IMR-90 (cell line): ENCODE data around the gene LRG1. TPM values are rescaled to one million over a fixed set of nuclear protein-coding genes. Genes with fewer than 3 reads are reported as not detected.

Experiments
- ATAC-seq: fragments of 200-7000 bp; cut with Tn5 transposase; 2 replicates; pipeline ENCODE4 v1.9.1; 2020; ENCODE audit warnings: low read depth, mild to moderate bottlenecking, moderate library complexity
- BruUV-seq: library from RNA; stranded (reverse); fragments of 400-500 nt; replicated peaks from 2 replicates; lab custom pipeline; 2021; lab: Mats Ljungman, UMichigan
- CTCF ChIA-PET: fragments of 300-600 bp; formaldehyde crosslinking; extraction: SDS; loops from one replicate; lab custom pipeline; 2021; ENCODE audit warnings: antibody characterized with exemption; lab: Yijun Ruan, JAX
- POLR2A ChIA-PET: fragments of 300-600 bp; sonication (Branson Sonifier 250); formaldehyde crosslinking; loops from one replicate; lab custom pipeline; 2022; ENCODE audit warnings: antibody characterized with exemption; ENCODE audit not compliant: unreplicated experiment; lab: Charles Lee
- DNase-seq: peaks from one replicate; pipeline ENCODE4 v3.0.0; 2013
- H2AFZ ChIP-seq: replicated peaks from 2 replicates; pipeline ENCODE3; 2013; ENCODE audit warnings: low read length, mild to moderate bottlenecking; ENCODE audit not compliant: poor library complexity
- H2AK5ac ChIP-seq: 2 replicates; pipeline ENCODE4 v1.6.1; 2013; ENCODE audit warnings: low read depth, low read length, inconsistent platforms
- H2AK9ac ChIP-seq: replicated peaks from 2 replicates; pipeline ENCODE3; 2013; ENCODE audit warnings: mild to moderate bottlenecking, low read depth, low read length, moderate library complexity; ENCODE audit not compliant: poor library complexity
- H2BK120ac ChIP-seq: 2 replicates; pipeline ENCODE4 v1.6.1; 2013; ENCODE audit warnings: low read depth, low read length, inconsistent platforms
- H2BK15ac ChIP-seq: 3 replicates; pipeline ENCODE4 v1.6.1; 2013; ENCODE audit warnings: low read depth, low read length, inconsistent platforms
- H2BK20ac ChIP-seq: 2 replicates; pipeline ENCODE4 v1.6.1; 2013; ENCODE audit warnings: low read depth, mild to moderate bottlenecking, inconsistent platforms, low read length, moderate library complexity
- H2BK5ac ChIP-seq: 2 replicates; pipeline ENCODE4 v1.6.1; 2013; ENCODE audit warnings: mild to moderate bottlenecking, low read depth, low read length, inconsistent platforms; ENCODE audit not compliant: poor library complexity, severe bottlenecking
- H3K14ac ChIP-seq: replicated peaks from 2 replicates; pipeline ENCODE4 v1.6.1; 2013; ENCODE audit warnings: low read depth, low read length, inconsistent platforms
- H3K18ac ChIP-seq: 2 replicates; pipeline ENCODE4 v1.6.1; 2013; ENCODE audit warnings: low read depth, low read length, control low read depth
- H3K23ac ChIP-seq: 2 replicates; pipeline ENCODE4 v1.6.1; 2013; ENCODE audit warnings: low read depth, low read length, inconsistent platforms
- H3K27ac ChIP-seq: 2 replicates; pipeline ENCODE4 v1.5.1; 2013; ENCODE audit warnings: mild to moderate bottlenecking, control low read depth, low read length; ENCODE audit not compliant: insufficient read depth
- H3K27me3 ChIP-seq: 2 replicates; pipeline ENCODE4 v1.6.1; 2013; ENCODE audit warnings: low read length; ENCODE audit not compliant: control insufficient read depth, insufficient read depth
- H3K36me3 ChIP-seq: 2 replicates; pipeline ENCODE4 v1.6.1; 2013; ENCODE audit warnings: low read length, mixed read lengths; ENCODE audit not compliant: control insufficient read depth, insufficient read depth
- H3K4ac ChIP-seq: 2 replicates; pipeline ENCODE4 v1.6.1; 2013; ENCODE audit warnings: low read depth, low read length, inconsistent platforms
- H3K4me1 ChIP-seq: 2 replicates; pipeline ENCODE4 v1.6.1; 2013; ENCODE audit warnings: low read length, mixed read lengths; ENCODE audit not compliant: control insufficient read depth, insufficient read depth
- H3K4me2 ChIP-seq: 2 replicates; pipeline ENCODE4 v1.6.1; 2013; ENCODE audit warnings: low read depth, mild to moderate bottlenecking, control low read depth, low read length, moderate library complexity
- H3K4me3 ChIP-seq: 2 replicates; pipeline ENCODE4 v1.5.1; 2013; ENCODE audit warnings: low read depth, mild to moderate bottlenecking, control low read depth, low read length, moderate library complexity; ENCODE audit not compliant: insufficient read depth
- H3K56ac ChIP-seq: 2 replicates; pipeline ENCODE4 v1.6.1; 2013; ENCODE audit warnings: low read length, inconsistent platforms; ENCODE audit not compliant: insufficient read depth; ENCODE audit errors: extremely low read depth
- H3K79me1 ChIP-seq, 2 experiments: 2 replicates each; pipeline ENCODE4 v1.6.1; 2013; ENCODE audit warnings: low read length in 2 of 2, inconsistent platforms in 1 of 2, low read depth in 1 of 2
- H3K9ac ChIP-seq: 2 replicates; pipeline ENCODE4 v1.6.1; 2013; ENCODE audit warnings: low read depth, low read length, control low read depth
- H3K9me1 ChIP-seq: 2 replicates; pipeline ENCODE4 v1.6.1; 2013; ENCODE audit warnings: low read length, inconsistent platforms; ENCODE audit not compliant: insufficient read depth
- H3K9me3 ChIP-seq: 2 replicates; pipeline ENCODE4 v1.6.1; 2013; ENCODE audit warnings: low read length; ENCODE audit not compliant: control insufficient read depth, insufficient read depth
- H4K20me1 ChIP-seq: 2 replicates; pipeline ENCODE4 v1.6.1; 2013; ENCODE audit warnings: low read length, inconsistent platforms; ENCODE audit not compliant: insufficient read depth
- H4K5ac ChIP-seq: 2 replicates; pipeline ENCODE4 v1.6.1; 2013; ENCODE audit warnings: mild to moderate bottlenecking, low read depth, low read length, control low read depth
- H4K8ac ChIP-seq, 2 experiments: 2 replicates each; pipeline ENCODE4 v1.6.1; 2013; ENCODE audit warnings: low read depth in 2 of 2, low read length in 2 of 2, control low read depth in 1 of 2, inconsistent platforms in 1 of 2
- H4K91ac ChIP-seq: 2 replicates; pipeline ENCODE4 v1.6.1; 2013; ENCODE audit warnings: low read depth, low read length, inconsistent platforms; ENCODE audit not compliant: insufficient read depth
- BHLHE40 ChIP-seq: fragments of 150-350 bp; IDR thresholded peaks from 2 replicates; pipeline ENCODE4 v1.6.1; 2016; ENCODE audit warnings: mild to moderate bottlenecking, low read depth, low read length
- CEBPB ChIP-seq: IDR thresholded peaks from 2 replicates; pipeline ENCODE4 v1.6.1; 2012; ENCODE audit warnings: low read depth, low read length, improper control_type of control experiment
- CHD1 ChIP-seq: IDR thresholded peaks from 2 replicates; pipeline ENCODE4 v1.6.1; 2012; ENCODE audit warnings: low read depth, low read length, improper control_type of control experiment
- MAFK ChIP-seq: IDR thresholded peaks from 2 replicates; pipeline ENCODE4 v1.6.1; 2012; ENCODE audit warnings: low read depth, low read length, improper control_type of control experiment
- MAZ ChIP-seq: IDR thresholded peaks from 2 replicates; pipeline ENCODE4 v1.6.1; 2012; ENCODE audit warnings: low read depth, mild to moderate bottlenecking, low read length, improper control_type of control experiment, moderate library complexity, borderline replicate concordance
- MXI1 ChIP-seq: IDR thresholded peaks from 2 replicates; pipeline ENCODE4 v1.6.1; 2012; ENCODE audit warnings: low read depth, mild to moderate bottlenecking, low read length, moderate library complexity, borderline replicate concordance
- NFE2L2 ChIP-seq: fragments of 150-350 bp; IDR thresholded peaks from 2 replicates; pipeline ENCODE4 v1.6.1; 2016; ENCODE audit warnings: low read depth, mild to moderate bottlenecking, low read length
- POLR2A ChIP-seq: IDR thresholded peaks from 2 replicates; pipeline ENCODE4 v1.6.1; 2012; ENCODE audit warnings: mild to moderate bottlenecking, low read depth, low read length
- RAD21 ChIP-seq: IDR thresholded peaks from 2 replicates; pipeline ENCODE4 v1.6.1; 2012; ENCODE audit warnings: low read length, improper control_type of control experiment
- RCOR1 ChIP-seq: IDR thresholded peaks from 2 replicates; pipeline ENCODE4 v1.6.1; 2012; ENCODE audit warnings: mild to moderate bottlenecking, low read length, improper control_type of control experiment; ENCODE audit not compliant: insufficient replicate concordance
- RFX5 ChIP-seq: IDR thresholded peaks from 2 replicates; pipeline ENCODE4 v1.8.0; 2012; ENCODE audit warnings: low read depth, mild to moderate bottlenecking, low read length, moderate library complexity
- SMC3 ChIP-seq: fragments of 150-350 bp; IDR thresholded peaks from 2 replicates; pipeline ENCODE4 v1.6.1; 2016; ENCODE audit warnings: low read depth, mild to moderate bottlenecking, antibody characterized with exemption, low read length, moderate library complexity
- USF2 ChIP-seq: fragments of 150-350 bp; IDR thresholded peaks from 2 replicates; pipeline ENCODE4 v1.6.1; 2017; ENCODE audit warnings: mild to moderate bottlenecking, antibody characterized with exemption, low read length, low read depth
- WGBS, 2 experiments: methylation state at CpG; one replicate each; pipeline versions ENCODE4 v1.1.5 to v1.1.7; 2013; ENCODE audit warnings: missing lambda C conversion rate in 2 of 2; ENCODE audit not compliant: insufficient read length in 1 of 2; ENCODE audit errors: extremely low coverage in 2 of 2; 5-methylcytosine and 5-hydroxymethylcytosine counted together
- dilution Hi-C: fragments of 300-500 bp; cut with HindIII; formaldehyde crosslinking; loops from one replicate; pipeline ENCODE4 v1.14.3; 2018; ENCODE audit warnings: low sequenced_read_pairs; ENCODE audit not compliant: unreplicated experiment
- in situ Hi-C: fragments of 300-500 bp; cut with MboI; formaldehyde crosslinking; loops from 3 replicates; pipeline ENCODE4 v1.14.3; 2019; ENCODE audit warnings: low sequenced_read_pairs, inconsistent platforms, mixed read lengths
- intact Hi-C: fragments of 100-400 bp; cut with micrococcal nuclease; formaldehyde crosslinking; loops from 2 replicates; pipeline ENCODE4 v1.10.0; 2022
- polyA plus RNA-seq, 3 experiments: library from polyadenylated mRNA; depleted of rRNA; stranded (reverse); fragments of >200 nt; gene quantifications; 2 replicates each; pipeline ENCODE4 v1.2.3, GENCODE V29; 2012; ENCODE audit warnings: low replicate concordance in 1 of 3
- total RNA-seq: library from RNA; depleted of rRNA; stranded (reverse); fragments of >200 nt; gene quantifications from 2 replicates; pipeline ENCODE4 v1.2.3, GENCODE V29; 2012
- TF ChIP-seq, protein P1 (sequence below): fragments of 150-350 bp; IDR thresholded peaks from 2 replicates; pipeline ENCODE4 v1.6.1; 2016; ENCODE audit warnings: low read depth, mild to moderate bottlenecking, low read length, moderate library complexity, borderline replicate concordance
- TF ChIP-seq, protein P2 (sequence below): conservative IDR thresholded peaks from 2 replicates; pipeline ENCODE4 v1.5.1; 2012; ENCODE audit warnings: mild to moderate bottlenecking, low read depth, low read length, improper control_type of control experiment

The LRG1 gene
- total and polyA plus RNA-seq, 2 of the 4 experiments (the other 2 are of a cell fraction), result not detected

- H3K27ac ChIP-seq, result no peak overlapping the region
- no peak overlapping the region for H3K4me3 ChIP-seq
- H2BK120ac ChIP-seq, result no peak overlapping the region
- intact Hi-C loops (no loop called here), dilution Hi-C loops (no loop called here), in situ Hi-C loops (no loop called here)
- H3K9me1 ChIP-seq, result no peaks in the 10 kb centered on the region
- H3K79me1 ChIP-seq, result no peaks in the 10 kb centered on the region
- H4K20me1 ChIP-seq, result no peaks in the 10 kb centered on the region
- H3K23ac ChIP-seq, result no peak overlapping the region
- CTCF ChIA-PET, result interaction anchor here (0.5 to 1.5 kb wide), 6 partner anchors 10 to 109 kb away, joined by 3 to 6 read pairs (median 4); partner anchors contain the start of gene PLIN5
- H2AK9ac ChIP-seq, result peak overlapping the region; percentile 82
- POLR2A ChIA-PET, result no interaction called here
- H3K27me3 ChIP-seq, result peaks cover 18% of the 10 kb centered on the region
- no peak overlapping the region for H2BK15ac ChIP-seq
- no peak overlapping the region for H2BK5ac ChIP-seq
- no peak overlapping the region for H4K5ac ChIP-seq
- peak overlapping the region; percentile 75 for H2AFZ ChIP-seq
- H3K9me3 ChIP-seq, result no peaks in the 10 kb centered on the region
- no peak overlapping the region for H2BK20ac ChIP-seq
- ATAC-seq (peak; percentile 71; the same call in 1 of the 2 replicates), DNase-seq (no peak)
- no peaks in the 10 kb centered on the region for H3K4me1 ChIP-seq
- H3K36me3 ChIP-seq, result no peaks in the 10 kb centered on the region
- no peak overlapping the region for H3K56ac ChIP-seq
- no peak overlapping the region for H3K14ac ChIP-seq
- H4K91ac ChIP-seq, result no peak overlapping the region
- BruUV-seq, result no TSS peak
- no peak overlapping the region for H3K4ac ChIP-seq
- H3K4me2 ChIP-seq, result no peak overlapping the region
- H3K18ac ChIP-seq, result no peak overlapping the region
- H4K8ac ChIP-seq, result no peak overlapping the region
- no peak overlapping the region for H2AK5ac ChIP-seq
- WGBS, 2 experiments, result 80% methylated on average over 12 of the region's 23 CpGs; no CpG with 5 or more reads in 1 of the 2 experiments
- no peak overlapping the region for H3K9ac ChIP-seq
- TF ChIP-seq POLR2A (no peak), NFE2L2 (no peak), MXI1 (no peak), CHD1 (no peak), BHLHE40 (no peak), USF2 (no peak), SMC3 (peak; percentile 56), RAD21 (peak; percentile 42), MAZ (0 out of 2 replicates have a peak, but pooled peaks have one; percentile 23), RFX5 (no peak), CEBPB (no peak), MAFK (no peak), RCOR1 (no peak)
- TF ChIP-seq, protein P1, sequence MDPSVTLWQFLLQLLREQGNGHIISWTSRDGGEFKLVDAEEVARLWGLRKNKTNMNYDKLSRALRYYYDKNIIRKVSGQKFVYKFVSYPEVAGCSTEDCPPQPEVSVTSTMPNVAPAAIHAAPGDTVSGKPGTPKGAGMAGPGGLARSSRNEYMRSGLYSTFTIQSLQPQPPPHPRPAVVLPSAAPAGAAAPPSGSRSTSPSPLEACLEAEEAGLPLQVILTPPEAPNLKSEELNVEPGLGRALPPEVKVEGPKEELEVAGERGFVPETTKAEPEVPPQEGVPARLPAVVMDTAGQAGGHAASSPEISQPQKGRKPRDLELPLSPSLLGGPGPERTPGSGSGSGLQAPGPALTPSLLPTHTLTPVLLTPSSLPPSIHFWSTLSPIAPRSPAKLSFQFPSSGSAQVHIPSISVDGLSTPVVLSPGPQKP, result no peak
- TF ChIP-seq, protein P2, sequence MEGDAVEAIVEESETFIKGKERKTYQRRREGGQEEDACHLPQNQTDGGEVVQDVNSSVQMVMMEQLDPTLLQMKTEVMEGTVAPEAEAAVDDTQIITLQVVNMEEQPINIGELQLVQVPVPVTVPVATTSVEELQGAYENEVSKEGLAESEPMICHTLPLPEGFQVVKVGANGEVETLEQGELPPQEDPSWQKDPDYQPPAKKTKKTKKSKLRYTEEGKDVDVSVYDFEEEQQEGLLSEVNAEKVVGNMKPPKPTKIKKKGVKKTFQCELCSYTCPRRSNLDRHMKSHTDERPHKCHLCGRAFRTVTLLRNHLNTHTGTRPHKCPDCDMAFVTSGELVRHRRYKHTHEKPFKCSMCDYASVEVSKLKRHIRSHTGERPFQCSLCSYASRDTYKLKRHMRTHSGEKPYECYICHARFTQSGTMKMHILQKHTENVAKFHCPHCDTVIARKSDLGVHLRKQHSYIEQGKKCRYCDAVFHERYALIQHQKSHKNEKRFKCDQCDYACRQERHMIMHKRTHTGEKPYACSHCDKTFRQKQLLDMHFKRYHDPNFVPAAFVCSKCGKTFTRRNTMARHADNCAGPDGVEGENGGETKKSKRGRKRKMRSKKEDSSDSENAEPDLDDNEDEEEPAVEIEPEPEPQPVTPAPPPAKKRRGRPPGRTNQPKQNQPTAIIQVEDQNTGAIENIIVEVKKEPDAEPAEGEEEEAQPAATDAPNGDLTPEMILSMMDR, result peak; percentile 66
Measured at GRCh38 chr19:4524808-4525562, 14.9 kb downstream of the LRG1 start.
